ENCODE data around the gene HS3ST3A1. TPM values are rescaled to one million over a fixed set of nuclear protein-coding genes. Genes with fewer than 3 reads are reported as not detected.

The HS3ST3A1 gene
- total and polyA plus RNA-seq, 2 experiments from 2014 or later = 39.2 to 85.1 TPM

- Histone ChIP-seq H3K36me3 (ENCODE audit: low read depth) (peaks cover 26% of the 10 kb centered on the region), H3K4me3 (no peak overlapping the region), H3F3A (ENCODE audit: insufficient read depth) (peaks cover 62% of the 10 kb centered on the region), H3K27me3 (replicated peaks; ENCODE audit: insufficient read depth) (no peaks in the 10 kb centered on the region), H3K9me3 (ENCODE audit: low read depth) (no peaks in the 10 kb centered on the region), H2AFZ (no peak overlapping the region), H3K4me1 (ENCODE audit: insufficient read depth) (peaks cover 16% of the 10 kb centered on the region), H3K4me2 (ENCODE audit: unreplicated experiment) (no peak overlapping the region), H4K20me1 (ENCODE audit: insufficient read depth) (no peaks in the 10 kb centered on the region), H3K9me2 (ENCODE audit: insufficient read depth) (no peaks in the 10 kb centered on the region), H3K27ac (no peak overlapping the region), H3K9ac (no peak overlapping the region), H3K79me2 (ENCODE audit: insufficient read depth) (peaks cover 56% of the 10 kb centered on the region)
- WGBS, 2 experiments (ENCODE audit: low coverage in 1 of 2, low lambda C conversion rate in 2 of 2, missing lambda C conversion rate in 2 of 2) = 40 to 43% methylated on average over 7 of the region's 7 CpGs
- TF ChIP-seq EZH2phosphoT487 (IDR thresholded peaks at IDR 0.05; ENCODE audit: insufficient read depth, low read depth) = no peak
- no peak for TF ChIP-seq EZH2 (IDR thresholded peaks at IDR 0.05; ENCODE audit: insufficient read depth, poor library complexity, severe bottlenecking)
- in situ Hi-C loops (cut with MboI) = no loop called here
- DNase-seq = no peak
These were observed 109.6 kb downstream of the HS3ST3A1 start for GRCh38 chr17:13491916-13492736.

GRCh38 chr17:13491491-13491890, 110.2 kb downstream of the HS3ST3A1 start:
- in situ Hi-C loops (cut with MboI) = no loop called here

DNA sequence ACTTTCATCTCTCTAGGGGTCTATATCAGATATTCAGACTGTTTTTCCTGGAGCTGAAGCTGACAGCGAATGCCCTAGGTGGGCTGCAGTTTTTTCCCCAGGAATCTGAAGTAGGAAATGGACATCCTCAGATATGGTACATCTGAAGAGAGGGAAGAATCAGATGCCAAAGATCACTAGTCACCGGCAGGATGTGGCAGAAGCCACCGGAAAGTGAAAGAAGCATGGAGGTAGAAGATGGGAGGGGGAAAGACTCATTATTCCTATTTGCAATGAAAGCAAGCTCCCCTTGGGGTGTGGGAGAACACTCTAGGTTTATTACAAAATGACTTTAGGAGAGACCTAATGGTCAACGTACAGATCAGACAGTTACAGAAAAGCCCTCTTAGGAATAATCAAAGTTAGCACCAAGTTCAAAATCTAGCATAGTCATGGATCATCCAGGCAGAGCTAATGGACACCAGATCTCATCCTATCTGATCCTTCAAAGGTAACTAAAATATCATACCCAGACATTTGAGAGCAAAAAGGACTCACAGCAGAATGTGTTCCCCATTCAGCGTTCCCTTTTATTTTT, 110.7 kb downstream of the HS3ST3A1 start:
- no peak overlapping the region for H3K9ac ChIP-seq
- H3K27ac ChIP-seq = no peak overlapping the region
- 66 to 67% methylated on average over 5 of the region's 5 CpGs for WGBS, 2 experiments (ENCODE audit: low coverage in 1 of 2, low lambda C conversion rate in 2 of 2, missing lambda C conversion rate in 2 of 2)
- peaks cover 49% of the 10 kb centered on the region for H3K79me2 ChIP-seq (ENCODE audit: insufficient read depth)
- peaks cover 16% of the 10 kb centered on the region for H3K4me1 ChIP-seq (ENCODE audit: insufficient read depth)
- no peak overlapping the region for H2AFZ ChIP-seq
- peak; percentile 12 for DNase-seq
- H3K4me3 ChIP-seq = no peak overlapping the region
- H3K4me2 ChIP-seq (ENCODE audit: unreplicated experiment) = no peak overlapping the region
- no peaks in the 10 kb centered on the region for H4K20me1 ChIP-seq (ENCODE audit: insufficient read depth)
- in situ Hi-C loops (cut with MboI) = no loop called here
- peaks cover 58% of the 10 kb centered on the region for H3F3A ChIP-seq (ENCODE audit: insufficient read depth)
- peaks cover 26% of the 10 kb centered on the region for H3K36me3 ChIP-seq (ENCODE audit: low read depth)
- H3K9me3 ChIP-seq (ENCODE audit: low read depth) = no peaks in the 10 kb centered on the region
- TF ChIP-seq EZH2phosphoT487 (IDR thresholded peaks at IDR 0.05; ENCODE audit: insufficient read depth, low read depth) (no peak), EZH2 (IDR thresholded peaks at IDR 0.05; ENCODE audit: insufficient read depth, poor library complexity, severe bottlenecking) (no peak)
- no peaks in the 10 kb centered on the region for H3K27me3 ChIP-seq (replicated peaks; ENCODE audit: insufficient read depth)
- H3K9me2 ChIP-seq (ENCODE audit: insufficient read depth) = no peaks in the 10 kb centered on the region

More at GRCh38 chr17:13491491-13491890, 110.2 kb downstream of the HS3ST3A1 start:
- Histone ChIP-seq H3K4me1 (ENCODE audit: insufficient read depth) (peaks cover 16% of the 10 kb centered on the region), H2AFZ (no peak overlapping the region), H3F3A (ENCODE audit: insufficient read depth) (peaks cover 58% of the 10 kb centered on the region), H3K9me3 (ENCODE audit: low read depth) (no peaks in the 10 kb centered on the region), H3K79me2 (ENCODE audit: insufficient read depth) (peaks cover 50% of the 10 kb centered on the region), H3K36me3 (ENCODE audit: low read depth) (peaks cover 26% of the 10 kb centered on the region), H3K4me2 (ENCODE audit: unreplicated experiment) (no peak overlapping the region), H3K9ac (no peak overlapping the region), H3K27me3 (replicated peaks; ENCODE audit: insufficient read depth) (no peaks in the 10 kb centered on the region), H3K27ac (no peak overlapping the region), H4K20me1 (ENCODE audit: insufficient read depth) (no peaks in the 10 kb centered on the region), H3K4me3 (no peak overlapping the region), H3K9me2 (ENCODE audit: insufficient read depth) (no peaks in the 10 kb centered on the region)
- no peak for DNase-seq
- WGBS, 2 experiments (ENCODE audit: low coverage in 1 of 2, low lambda C conversion rate in 2 of 2, missing lambda C conversion rate in 2 of 2) = 100% methylated on average over 1 of the region's 1 CpG
- TF ChIP-seq EZH2phosphoT487 (IDR thresholded peaks at IDR 0.05; ENCODE audit: insufficient read depth, low read depth) = no peak
- no peak for TF ChIP-seq EZH2 (IDR thresholded peaks at IDR 0.05; ENCODE audit: insufficient read depth, poor library complexity, severe bottlenecking)

DNA sequence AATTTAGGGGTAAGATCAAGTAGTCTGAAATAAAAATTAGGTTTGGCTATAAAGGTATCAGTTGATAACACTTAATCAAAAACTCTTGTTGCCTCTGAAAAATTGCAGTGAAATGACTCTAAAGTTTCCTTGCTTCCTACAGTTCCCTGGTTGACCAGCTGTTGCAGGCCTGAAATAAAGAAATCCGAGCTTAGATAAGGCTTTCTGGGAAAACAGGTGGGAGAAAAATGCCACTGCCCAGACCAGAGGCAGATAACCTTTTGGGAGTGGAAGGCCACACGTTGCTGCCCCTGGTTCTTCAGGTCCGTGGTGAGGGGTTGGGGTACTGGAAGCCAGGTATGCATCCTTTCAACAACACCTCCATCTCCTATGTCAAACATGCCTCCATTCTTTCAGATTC, 111.3 kb downstream of the HS3ST3A1 start:
- Histone ChIP-seq H3K27me3 (replicated peaks; ENCODE audit: insufficient read depth) (no peaks in the 10 kb centered on the region), H3K9me3 (ENCODE audit: low read depth) (no peaks in the 10 kb centered on the region), H3K9me2 (ENCODE audit: insufficient read depth) (no peaks in the 10 kb centered on the region), H3K79me2 (ENCODE audit: insufficient read depth) (peaks cover 44% of the 10 kb centered on the region), H3F3A (ENCODE audit: insufficient read depth) (peaks cover 55% of the 10 kb centered on the region), H3K4me2 (ENCODE audit: unreplicated experiment) (no peak overlapping the region), H3K27ac (no peak overlapping the region), H4K20me1 (ENCODE audit: insufficient read depth) (no peaks in the 10 kb centered on the region), H2AFZ (no peak overlapping the region), H3K9ac (no peak overlapping the region), H3K4me1 (ENCODE audit: insufficient read depth) (peaks cover 16% of the 10 kb centered on the region), H3K4me3 (no peak overlapping the region), H3K36me3 (ENCODE audit: low read depth) (peaks cover 21% of the 10 kb centered on the region)
- no peak for DNase-seq
- WGBS, 2 experiments (ENCODE audit: low coverage in 1 of 2, low lambda C conversion rate in 2 of 2, missing lambda C conversion rate in 2 of 2) = 67 to 83% methylated on average over 3 of the region's 3 CpGs
- TF ChIP-seq EZH2 (IDR thresholded peaks at IDR 0.05; ENCODE audit: insufficient read depth, poor library complexity, severe bottlenecking) = no peak
- no peak for TF ChIP-seq EZH2phosphoT487 (IDR thresholded peaks at IDR 0.05; ENCODE audit: insufficient read depth, low read depth)
- in situ Hi-C loops (cut with MboI) = no loop called here

Measured in GM23248 (cell line).